ENCODE measurements around the gene FXYD5.

- TF ChIP-seq ELF1 (tag; IDR thresholded peaks at IDR 0.05): no peak
- no peak for TF ChIP-seq ETS1 (conservative IDR thresholded peaks at IDR 0.05; ENCODE audit: control insufficient read depth, low read depth, low read length)
- no peak for TF ChIP-seq POLR2A (conservative IDR thresholded peaks at IDR 0.05)
- no peak for TF ChIP-seq ATF1 (CRISPR knock-in tag; IDR thresholded peaks at IDR 0.05)
- TF ChIP-seq ATF1 (tag; IDR thresholded peaks at IDR 0.05): no peak
- TF ChIP-seq CTCF (IDR thresholded peaks at IDR 0.05 in 2 of 3, conservative IDR thresholded peaks at IDR 0.05 in 1 of 3; ENCODE audit: insufficient read depth in 2 of 3, low read depth in 1 of 3, low read length in 3 of 3): no peak
- TF ChIP-seq ATF3 (IDR thresholded peaks at IDR 0.05): no peak
- TF ChIP-seq ATF3 (CRISPR knock-in tag; conservative IDR thresholded peaks at IDR 0.05): no peak
- no peak for TF ChIP-seq CLOCK (CRISPR knock-in tag; IDR thresholded peaks at IDR 0.05; ENCODE audit: borderline replicate concordance)
- TF ChIP-seq SMAD4 (CRISPR knock-in tag; conservative IDR thresholded peaks at IDR 0.05): no peak
- TF ChIP-seq SRF (CRISPR knock-in tag; IDR thresholded peaks at IDR 0.05): no peak
Observed at GRCh38 chr19:35211545-35212230, 57.2 kb downstream of the FXYD5 start.
